Measurements from ENCODE around the gene CPPED1.

Gene CPPED1

GRCh38 chr16:12798846-12799245, 4.8 kb downstream of the CPPED1 start:
- Histone ChIP-seq H3K79me1 (replicated peaks; ENCODE audit: low read length, poor library complexity, severe bottlenecking) (peaks cover 36% of the 10 kb centered on the region), H3K23ac (ENCODE audit: low read length in 2 of 2) (no peak overlapping the region), H3K4me3 (ENCODE audit: insufficient read depth in 1 of 2, low read depth in 1 of 2, low read length in 2 of 2) (no peak overlapping the region), H3K27ac (ENCODE audit: low read length, poor library complexity, severe bottlenecking) (no peak overlapping the region), H3K4me2 (ENCODE audit: low read length, poor library complexity, severe bottlenecking) (no peak overlapping the region), H3K4ac (ENCODE audit: low read depth in 1 of 2, low read length in 2 of 2) (no peak overlapping the region), H3K14ac (ENCODE audit: low read length in 2 of 2) (no peak overlapping the region), H3K18ac (ENCODE audit: low read depth in 1 of 2, low read length in 2 of 2) (no peak overlapping the region), H2AFZ (ENCODE audit: low read depth, low read length) (no peak overlapping the region), H2BK12ac (ENCODE audit: low read length in 2 of 2) (no peak overlapping the region), H4K91ac (ENCODE audit: low read length) (no peak overlapping the region), H3K27me3 (ENCODE audit: control insufficient read depth in 1 of 2, insufficient read depth in 1 of 2, low read length in 2 of 2) (no peaks in the 10 kb centered on the region), H3K36me3 (ENCODE audit: control insufficient read depth in 1 of 2, insufficient read depth in 2 of 2, low read depth in 1 of 2, low read length in 2 of 2) (no peaks in the 10 kb centered on the region), H3K9me3 (ENCODE audit: control insufficient read depth, low read length) (no peaks in the 10 kb centered on the region), H2BK5ac (ENCODE audit: low read depth, low read length, poor library complexity, severe bottlenecking) (no peak overlapping the region), H4K8ac (ENCODE audit: low read length) (no peak overlapping the region), H2BK15ac (ENCODE audit: low read depth, poor library complexity, severe bottlenecking) (no peak overlapping the region), H2AK5ac (ENCODE audit: low read length, severe bottlenecking) (no peak overlapping the region), H3K9ac (ENCODE audit: low read length) (no peak overlapping the region), H2BK120ac (ENCODE audit: low read depth, low read length) (no peak overlapping the region), H3K4me1 (ENCODE audit: control insufficient read depth, insufficient read depth, low read depth, low read length) (peaks cover 8% of the 10 kb centered on the region)
- no peak for DNase-seq
- 87% methylated on average over 5 of the region's 5 CpGs for WGBS

- Histone ChIP-seq H3K4ac (ENCODE audit: low read depth in 1 of 2, low read length in 2 of 2) (no peak overlapping the region), H3K9ac (ENCODE audit: low read length) (no peak overlapping the region)
Observed at GRCh38 chr16:12798171-12798570, 5.5 kb downstream of the CPPED1 start.

GRCh38 chr16:12796498-12796897, 7.2 kb downstream of the CPPED1 start:
- no peak overlapping the region for H3K23ac ChIP-seq (ENCODE audit: low read length in 2 of 2)
- no peak overlapping the region for H4K8ac ChIP-seq (ENCODE audit: low read length)
- no peaks in the 10 kb centered on the region for H3K4me1 ChIP-seq (ENCODE audit: control insufficient read depth, insufficient read depth, low read depth, low read length)
- H3K4me2 ChIP-seq (ENCODE audit: low read length, poor library complexity, severe bottlenecking), result no peak overlapping the region
- H2BK12ac ChIP-seq (ENCODE audit: low read length in 2 of 2), result no peak overlapping the region
- no peak overlapping the region for H3K18ac ChIP-seq (ENCODE audit: low read depth in 1 of 2, low read length in 2 of 2)
- no peak overlapping the region for H2AFZ ChIP-seq (ENCODE audit: low read depth, low read length)
- H3K27me3 ChIP-seq (ENCODE audit: control insufficient read depth in 1 of 2, insufficient read depth in 1 of 2, low read length in 2 of 2), result no peaks in the 10 kb centered on the region
- H3K4ac ChIP-seq (ENCODE audit: low read depth in 1 of 2, low read length in 2 of 2), result no peak overlapping the region
- no peak for DNase-seq
- no peak overlapping the region for H4K91ac ChIP-seq (ENCODE audit: low read length)
- H3K4me3 ChIP-seq (ENCODE audit: insufficient read depth in 1 of 2, low read depth in 1 of 2, low read length in 2 of 2), result no peak overlapping the region
- H2BK5ac ChIP-seq (ENCODE audit: low read depth, low read length, poor library complexity, severe bottlenecking), result no peak overlapping the region
- H3K36me3 ChIP-seq (ENCODE audit: control insufficient read depth in 1 of 2, insufficient read depth in 2 of 2, low read depth in 1 of 2, low read length in 2 of 2), result peaks cover 0 to 7% of the 10 kb centered on the region in 2 experiments
- H3K14ac ChIP-seq (ENCODE audit: low read length in 2 of 2), result no peak overlapping the region
- no peak overlapping the region for H3K9ac ChIP-seq (ENCODE audit: low read length)
- 100% methylated on average over 4 of the region's 5 CpGs for WGBS
- H3K79me1 ChIP-seq (replicated peaks; ENCODE audit: low read length, poor library complexity, severe bottlenecking), result peaks cover 41% of the 10 kb centered on the region
- H3K9me3 ChIP-seq (ENCODE audit: control insufficient read depth, low read length), result no peaks in the 10 kb centered on the region
- no peak overlapping the region for H2BK15ac ChIP-seq (ENCODE audit: low read depth, poor library complexity, severe bottlenecking)
- H2BK120ac ChIP-seq (ENCODE audit: low read depth, low read length), result no peak overlapping the region
- no peak overlapping the region for H3K27ac ChIP-seq (ENCODE audit: low read length, poor library complexity, severe bottlenecking)
- no peak overlapping the region for H2AK5ac ChIP-seq (ENCODE audit: low read length, severe bottlenecking)

More at GRCh38 chr16:12798171-12798570, 5.5 kb downstream of the CPPED1 start:
- Histone ChIP-seq H3K14ac (ENCODE audit: low read length in 2 of 2) (no peak overlapping the region), H3K79me1 (replicated peaks; ENCODE audit: low read length, poor library complexity, severe bottlenecking) (peaks cover 35% of the 10 kb centered on the region), H4K8ac (ENCODE audit: low read length) (no peak overlapping the region), H3K9me3 (ENCODE audit: control insufficient read depth, low read length) (no peaks in the 10 kb centered on the region), H2BK12ac (ENCODE audit: low read length in 2 of 2) (no peak overlapping the region), H3K4me3 (ENCODE audit: insufficient read depth in 1 of 2, low read depth in 1 of 2, low read length in 2 of 2) (no peak overlapping the region), H2AFZ (ENCODE audit: low read depth, low read length) (no peak overlapping the region), H2BK5ac (ENCODE audit: low read depth, low read length, poor library complexity, severe bottlenecking) (no peak overlapping the region), H3K23ac (ENCODE audit: low read length in 2 of 2) (no peak overlapping the region), H2BK120ac (ENCODE audit: low read depth, low read length) (no peak overlapping the region), H2BK15ac (ENCODE audit: low read depth, poor library complexity, severe bottlenecking) (no peak overlapping the region), H3K4me1 (ENCODE audit: control insufficient read depth, insufficient read depth, low read depth, low read length) (peaks cover 8% of the 10 kb centered on the region), H4K91ac (ENCODE audit: low read length) (no peak overlapping the region), H3K4me2 (ENCODE audit: low read length, poor library complexity, severe bottlenecking) (no peak overlapping the region), H3K27ac (ENCODE audit: low read length, poor library complexity, severe bottlenecking) (no peak overlapping the region), H3K27me3 (ENCODE audit: control insufficient read depth in 1 of 2, insufficient read depth in 1 of 2, low read length in 2 of 2) (no peaks in the 10 kb centered on the region), H3K36me3 (ENCODE audit: control insufficient read depth in 1 of 2, insufficient read depth in 2 of 2, low read depth in 1 of 2, low read length in 2 of 2) (peaks cover 0 to under 1% of the 10 kb centered on the region in 2 experiments), H2AK5ac (ENCODE audit: low read length, severe bottlenecking) (no peak overlapping the region), H3K18ac (ENCODE audit: low read depth in 1 of 2, low read length in 2 of 2) (no peak overlapping the region)
- no peak for DNase-seq

GRCh38 chr16:12794486-12795387, 8.9 kb downstream of the CPPED1 start:
- Histone ChIP-seq H3K4me2 (ENCODE audit: low read length, poor library complexity, severe bottlenecking) (no peak overlapping the region), H3K4me3 (ENCODE audit: insufficient read depth in 1 of 2, low read depth in 1 of 2, low read length in 2 of 2) (no peak overlapping the region), H2AFZ (ENCODE audit: low read depth, low read length) (no peak overlapping the region), H3K4me1 (ENCODE audit: control insufficient read depth, insufficient read depth, low read depth, low read length) (no peaks in the 10 kb centered on the region), H3K4ac (ENCODE audit: low read depth in 1 of 2, low read length in 2 of 2) (no peak overlapping the region), H4K8ac (ENCODE audit: low read length) (no peak overlapping the region), H3K18ac (ENCODE audit: low read depth in 1 of 2, low read length in 2 of 2) (no peak overlapping the region), H3K27ac (ENCODE audit: low read length, poor library complexity, severe bottlenecking) (no peak overlapping the region), H3K9me3 (ENCODE audit: control insufficient read depth, low read length) (no peaks in the 10 kb centered on the region), H2BK15ac (ENCODE audit: low read depth, poor library complexity, severe bottlenecking) (no peak overlapping the region), H3K9ac (ENCODE audit: low read length) (no peak overlapping the region), H3K23ac (ENCODE audit: low read length in 2 of 2) (no peak overlapping the region), H3K27me3 (ENCODE audit: control insufficient read depth in 1 of 2, insufficient read depth in 1 of 2, low read length in 2 of 2) (no peaks in the 10 kb centered on the region), H2AK5ac (ENCODE audit: low read length, severe bottlenecking) (no peak overlapping the region), H3K36me3 (ENCODE audit: control insufficient read depth in 1 of 2, insufficient read depth in 2 of 2, low read depth in 1 of 2, low read length in 2 of 2) (peaks cover 0 to 7% of the 10 kb centered on the region in 2 experiments), H2BK12ac (ENCODE audit: low read length in 2 of 2) (no peak overlapping the region), H2BK120ac (ENCODE audit: low read depth, low read length) (no peak overlapping the region), H2BK5ac (ENCODE audit: low read depth, low read length, poor library complexity, severe bottlenecking) (no peak overlapping the region), H3K14ac (ENCODE audit: low read length in 2 of 2) (no peak overlapping the region), H3K79me1 (replicated peaks; ENCODE audit: low read length, poor library complexity, severe bottlenecking) (peaks cover 37% of the 10 kb centered on the region), H4K91ac (ENCODE audit: low read length) (no peak overlapping the region)
- no peak for DNase-seq
- 95% methylated on average over 11 of the region's 12 CpGs for WGBS

Measured in mesenchymal stem cell (in vitro differentiated cells and primary cell).